Endothelial cell of hepatic sinusoid (primary cell): ENCODE results near the gene CACNA1H.

ENCODE experiments used
- in situ Hi-C: cut with HindIII; loops from 2 replicates; pipeline ENCODE4 v1.10.0; 2017; ENCODE audit warnings: low sequenced_read_pairs

CACNA1H gene

DNA sequence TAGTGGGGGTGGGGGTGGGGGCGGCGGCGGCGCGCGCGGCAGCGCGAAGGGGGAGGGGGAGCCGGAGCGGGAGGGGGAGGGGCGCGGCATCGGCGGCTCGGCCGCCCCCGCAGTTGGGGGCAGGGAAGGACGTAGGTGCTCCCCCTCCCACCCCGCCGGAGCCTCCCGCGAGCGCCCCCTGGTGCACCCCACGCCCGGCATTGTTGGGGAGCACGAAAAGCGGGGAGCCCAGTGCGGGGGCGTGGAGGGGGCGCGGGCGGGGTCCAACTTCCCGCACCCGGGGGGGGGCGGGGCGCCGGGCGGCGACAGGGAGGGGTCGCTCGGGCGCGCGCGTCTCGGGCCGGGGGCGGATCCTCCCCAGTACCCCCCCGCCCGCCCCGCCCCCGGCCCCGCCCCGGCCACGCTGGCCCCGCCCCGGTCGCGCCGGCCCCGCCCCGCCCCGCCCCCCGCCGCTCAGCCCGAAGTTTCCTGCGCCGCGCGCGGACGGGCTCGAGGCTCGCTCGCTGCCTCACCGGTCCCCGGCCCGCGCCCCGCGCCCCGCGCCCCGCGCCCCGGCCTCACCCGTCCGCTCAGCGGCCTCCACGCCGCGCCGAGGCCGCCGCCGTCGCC is at the start of gene CACNA1H:
TSS of gene CACNA1H (plus strand) at position 456 of the 609 bp plus-strand sequence. CDS start 632 bp downstream, outside the sequence.
- in situ Hi-C loops, result no loop called here

- in situ Hi-C loops, result no loop called here
Observed at GRCh38 chr16:1103636-1103980, 49.3 kb upstream of the CACNA1H start.

DNA sequence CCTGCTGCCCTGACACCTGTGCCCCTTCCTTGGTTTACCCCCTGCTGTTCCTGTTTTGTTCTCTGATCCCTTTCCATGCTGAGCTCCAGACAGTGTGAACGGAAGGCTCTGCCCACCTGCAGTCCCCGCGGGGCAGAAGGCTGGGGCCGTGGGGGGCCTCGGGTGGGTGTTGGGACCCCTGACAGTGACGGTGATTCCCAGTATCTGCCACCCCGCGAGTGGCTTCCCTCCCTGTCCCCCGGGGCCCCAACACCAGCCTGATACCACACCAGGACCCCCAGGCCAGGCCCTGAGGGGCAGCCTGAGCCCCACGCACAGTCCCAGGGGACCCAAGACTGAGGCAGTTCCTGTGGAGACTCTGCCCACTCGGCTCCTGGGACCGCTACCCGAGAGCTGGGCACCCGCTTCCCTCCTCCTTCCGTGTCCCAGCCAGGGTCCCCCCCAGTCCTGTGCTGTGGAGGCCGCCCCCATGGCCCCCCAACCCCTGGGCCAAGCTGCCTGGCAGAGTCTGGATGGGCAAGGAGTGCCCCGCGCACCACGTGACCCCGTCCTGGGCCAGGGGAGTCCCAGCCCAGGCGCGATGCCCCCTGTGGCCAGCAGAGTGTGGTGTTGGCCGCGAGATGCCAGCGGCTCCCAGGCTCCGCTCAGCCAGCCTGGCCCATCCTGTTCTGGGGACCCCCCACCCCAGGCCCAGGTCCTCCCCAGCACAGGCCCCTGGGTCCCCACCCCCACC is 46.9 kb upstream of the CACNA1H start:
- in situ Hi-C loops, result no loop called here

- in situ Hi-C loops, result no loop called here
Observed at GRCh38 chr16:1106659-1107058, 46.2 kb upstream of the CACNA1H start.

DNA sequence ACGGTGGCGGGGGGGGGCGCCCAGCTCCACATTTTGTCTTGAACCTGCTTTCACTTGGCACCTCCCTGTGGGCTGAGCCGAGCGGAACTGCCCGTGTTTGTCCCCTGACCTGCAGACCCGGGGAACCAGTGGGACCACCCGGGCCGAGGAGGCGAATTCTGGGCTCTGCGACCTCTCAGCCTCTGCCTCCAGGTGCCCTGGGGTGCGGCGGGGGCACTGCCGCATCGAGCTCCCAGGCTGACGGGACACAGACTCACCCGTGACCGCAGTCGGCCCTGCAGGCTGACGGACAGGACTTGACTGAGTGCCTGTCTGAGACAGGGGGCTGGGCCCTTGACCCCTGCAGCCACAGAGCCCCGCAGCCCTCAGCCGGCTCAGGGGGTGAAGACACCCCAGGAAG is 45.8 kb upstream of the CACNA1H start:
- in situ Hi-C loops, result no loop called here

DNA sequence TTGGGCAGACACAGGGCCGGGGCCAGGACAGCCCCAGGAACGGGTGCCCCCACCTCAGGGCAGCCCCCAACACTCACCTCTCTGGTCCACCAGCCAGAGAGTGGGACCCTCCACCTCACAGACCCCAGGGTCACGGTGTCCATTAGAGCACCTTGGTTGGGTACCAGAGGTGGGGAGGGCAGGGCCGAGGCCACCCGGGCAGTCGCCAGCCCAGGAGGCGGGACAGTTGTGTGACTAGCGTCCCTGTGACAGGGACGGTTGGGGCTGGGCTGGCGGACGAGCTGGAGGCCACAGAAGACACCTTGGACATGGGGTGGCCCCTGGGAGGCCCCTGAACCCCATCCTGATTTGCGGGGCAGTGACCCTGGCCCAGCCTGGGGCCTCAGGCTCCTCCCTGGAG is 45.2 kb upstream of the CACNA1H start:
- in situ Hi-C loops, result no loop called here

DNA sequence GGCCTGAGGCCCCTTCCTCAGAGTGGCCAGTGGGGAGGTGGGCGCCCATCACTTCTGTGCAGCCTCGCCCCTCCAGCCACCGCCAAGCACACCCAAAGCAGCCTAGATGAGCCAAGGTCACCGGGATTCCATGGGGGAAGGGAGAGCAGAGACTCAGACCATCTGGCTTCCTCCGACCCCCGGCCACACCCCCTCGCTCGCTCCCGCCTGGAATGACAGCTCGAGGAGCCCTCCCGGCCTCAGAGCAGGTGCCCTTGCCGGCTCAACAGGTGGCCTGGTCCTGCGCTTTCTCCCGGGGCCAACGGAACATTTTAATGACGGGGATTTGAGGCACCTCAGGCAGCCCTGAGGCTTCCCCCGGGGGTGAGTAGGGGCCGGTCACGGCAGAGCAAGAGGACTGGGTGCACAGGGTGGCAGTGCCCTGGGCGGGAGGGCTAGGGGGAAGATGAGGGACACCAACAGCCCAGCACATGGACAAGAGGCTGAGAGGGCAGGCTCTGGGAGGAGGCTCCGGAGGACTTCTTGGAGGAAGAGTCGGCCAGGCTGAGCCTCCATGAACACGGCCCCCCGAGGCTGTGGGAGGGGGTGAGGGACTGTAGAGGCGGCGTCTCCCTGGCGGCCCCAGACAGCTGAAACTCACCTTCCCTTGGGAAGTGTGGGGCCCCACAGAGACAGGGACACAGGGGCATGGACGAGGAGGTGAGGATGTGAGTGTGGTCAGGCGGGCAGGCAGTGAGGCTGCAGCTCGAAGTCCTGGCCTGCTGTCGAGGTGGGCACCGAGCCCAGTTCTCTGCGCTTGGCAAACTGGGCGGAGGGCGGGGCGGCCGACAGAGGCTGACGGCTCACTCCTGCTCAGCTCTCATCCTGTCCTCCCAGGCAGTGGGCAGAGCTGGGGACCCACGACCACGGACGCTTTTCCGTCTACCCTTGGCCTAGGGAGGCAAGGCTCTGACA is 44.3 kb upstream of the CACNA1H start:
- in situ Hi-C loops, result no loop called here

- in situ Hi-C loops, result loop anchor here (5.0 to 10.0 kb wide), 4 partner anchors 42 to 275 kb away; no protein-coding TSS in a partner anchor
Observed at GRCh38 chr16:1109648-1110047, 43.3 kb upstream of the CACNA1H start.

DNA sequence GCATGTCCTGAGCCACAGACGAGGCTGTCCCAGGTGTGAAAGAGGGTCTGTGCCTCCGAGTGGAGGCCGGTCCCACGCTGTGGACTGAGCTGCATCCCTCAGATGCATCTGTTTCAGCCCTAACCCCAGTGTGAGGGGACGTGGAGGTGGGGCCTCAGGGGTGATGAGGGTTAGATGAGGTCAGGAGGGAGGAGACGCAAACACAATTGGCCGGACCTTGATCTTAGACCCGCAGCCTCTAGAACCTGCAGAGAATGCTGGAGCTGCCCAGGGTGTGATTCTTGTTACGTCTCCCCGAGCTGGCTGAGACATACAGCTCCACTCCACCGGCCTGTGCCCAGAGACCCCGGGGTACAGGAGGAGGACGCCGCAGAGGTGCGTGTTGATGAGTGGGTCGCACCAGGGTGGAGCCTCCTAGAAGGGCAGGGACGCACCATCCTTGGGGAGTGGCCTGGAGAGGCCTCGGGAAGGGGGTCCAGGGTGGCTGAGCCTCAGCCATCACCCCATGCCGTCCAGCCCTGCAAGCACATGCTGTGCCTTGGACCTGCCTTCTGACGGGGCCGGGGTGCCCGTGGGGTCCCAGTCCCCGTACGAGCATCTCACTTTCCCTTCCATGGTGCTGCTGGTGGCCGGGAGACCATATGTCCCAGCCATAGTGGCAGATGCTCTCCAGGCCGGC is 40.3 kb upstream of the CACNA1H start:
- in situ Hi-C loops, result loop anchor here (5.0 to 10.0 kb wide), 4 partner anchors 45 to 278 kb away; no protein-coding TSS in a partner anchor

- in situ Hi-C loops, result loop anchor here (5.0 to 10.0 kb wide), 4 partner anchors 46 to 279 kb away; no protein-coding TSS in a partner anchor
Observed at GRCh38 chr16:1113489-1113888, 39.4 kb upstream of the CACNA1H start.

GRCh38 chr16:1113889-1114526 is 38.9 kb upstream of the CACNA1H start:
- in situ Hi-C loops, result loop anchor here (5.0 to 10.0 kb wide), 4 partner anchors 47 to 279 kb away; no protein-coding TSS in a partner anchor

DNA sequence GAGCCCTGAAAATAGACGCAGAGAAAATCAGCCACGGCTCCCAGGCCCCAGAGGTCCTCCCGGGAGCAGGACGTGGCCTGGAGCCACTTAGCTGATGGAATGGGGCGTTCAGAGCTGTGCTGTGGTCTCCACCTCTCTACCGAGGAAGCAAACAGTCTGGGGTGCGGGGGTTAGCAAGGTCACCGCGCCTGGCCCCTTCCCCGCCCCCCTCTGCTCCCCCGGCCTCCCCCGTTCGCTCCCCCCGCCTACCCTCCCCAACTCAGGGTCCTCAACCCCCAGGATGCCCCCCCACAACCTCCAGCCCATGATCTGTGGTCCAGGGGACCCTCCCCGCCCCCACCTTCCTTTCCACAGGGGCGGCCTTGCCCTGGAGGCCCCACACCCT is 36.2 kb upstream of the CACNA1H start:
- in situ Hi-C loops, result loop anchor here (10.0 kb wide), 3 partner anchors 98 to 282 kb away; no protein-coding TSS in a partner anchor

- in situ Hi-C loops, result loop anchor here (10.0 kb wide), 3 partner anchors 97 to 283 kb away; no protein-coding TSS in a partner anchor
Observed at GRCh38 chr16:1117176-1117900, 35.6 kb upstream of the CACNA1H start.

- in situ Hi-C loops, result loop anchor here (10.0 kb wide), 3 partner anchors 97 to 283 kb away; no protein-coding TSS in a partner anchor
Observed at GRCh38 chr16:1117926-1118325, 35.0 kb upstream of the CACNA1H start.

DNA sequence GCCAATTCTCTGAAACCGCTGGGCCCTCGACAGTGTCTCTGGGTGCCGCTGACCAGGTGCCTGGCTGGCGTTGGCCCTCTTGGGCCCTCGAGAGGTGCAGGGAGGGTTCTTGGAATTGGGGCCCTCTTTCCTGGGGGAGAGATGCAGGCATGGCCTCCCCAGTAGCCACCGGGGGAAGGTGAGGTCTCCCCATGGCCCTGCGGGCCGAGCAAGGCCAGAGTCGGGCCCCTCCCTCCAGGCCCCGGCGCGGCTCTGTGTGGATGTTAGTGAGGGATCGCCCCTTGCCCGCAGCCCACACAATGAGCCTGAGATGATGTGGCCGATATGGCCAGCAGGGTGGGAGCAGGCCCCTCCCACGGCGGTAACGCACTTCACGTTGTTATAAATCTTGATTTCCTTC is 33.8 kb upstream of the CACNA1H start:
- in situ Hi-C loops, result loop anchor here (10.0 kb wide), 3 partner anchors 96 to 284 kb away; no protein-coding TSS in a partner anchor

DNA sequence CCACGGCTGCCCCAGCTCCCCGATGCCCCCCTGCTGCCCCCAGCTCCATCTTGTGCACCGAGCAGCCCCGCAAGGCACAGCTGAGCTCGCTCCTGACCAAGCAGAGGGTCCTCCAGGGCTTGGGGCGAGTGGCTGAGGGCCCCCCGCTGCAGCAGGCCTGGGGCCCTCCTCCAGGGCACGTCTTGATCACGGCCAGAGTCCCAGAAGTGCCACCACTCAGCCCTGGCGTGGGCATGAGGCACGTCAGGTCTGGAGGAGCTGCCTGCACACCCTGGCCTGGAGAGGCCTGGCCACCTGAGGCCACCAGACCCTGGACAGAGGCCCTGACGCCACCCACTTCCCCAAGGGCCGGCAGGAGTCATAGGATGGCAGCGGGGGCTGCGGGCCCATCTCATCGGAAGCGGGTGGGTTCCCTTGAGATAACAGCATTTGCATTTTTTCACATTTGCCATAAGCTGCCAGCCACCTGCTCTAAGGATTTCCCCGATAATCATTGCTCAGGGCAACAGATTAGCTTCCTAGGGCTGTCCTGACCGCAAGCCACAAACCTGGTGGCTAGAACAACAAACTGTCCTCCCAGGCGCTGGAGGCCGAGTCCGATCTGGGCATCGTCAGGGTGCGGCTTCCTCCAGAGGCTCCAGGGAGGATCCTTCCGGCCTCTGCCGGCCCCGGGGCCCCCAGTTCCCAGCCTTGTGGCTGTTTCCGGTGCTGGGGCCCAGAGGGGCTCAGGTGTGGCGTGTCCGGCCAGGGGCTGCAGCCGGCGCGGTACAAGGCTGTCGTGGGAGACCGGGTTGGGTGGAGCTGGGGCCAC is 32.9 kb upstream of the CACNA1H start:
- in situ Hi-C loops, result loop anchor here (10.0 kb wide), 3 partner anchors 95 to 285 kb away; no protein-coding TSS in a partner anchor

GRCh38 chr16:1120577-1120941 is 32.3 kb upstream of the CACNA1H start:
- in situ Hi-C loops, result no loop called here

- in situ Hi-C loops, result no loop called here
Observed at GRCh38 chr16:1121009-1121408, 31.9 kb upstream of the CACNA1H start.
